ENCODE measurements around the gene MAPK1IP1L.
"Not testable (repeated sequence)": the region's sequence is repeated elsewhere in the genome, so short reads cannot be mapped to it uniquely, and the experiment has no call there.

The MAPK1IP1L gene

DNA sequence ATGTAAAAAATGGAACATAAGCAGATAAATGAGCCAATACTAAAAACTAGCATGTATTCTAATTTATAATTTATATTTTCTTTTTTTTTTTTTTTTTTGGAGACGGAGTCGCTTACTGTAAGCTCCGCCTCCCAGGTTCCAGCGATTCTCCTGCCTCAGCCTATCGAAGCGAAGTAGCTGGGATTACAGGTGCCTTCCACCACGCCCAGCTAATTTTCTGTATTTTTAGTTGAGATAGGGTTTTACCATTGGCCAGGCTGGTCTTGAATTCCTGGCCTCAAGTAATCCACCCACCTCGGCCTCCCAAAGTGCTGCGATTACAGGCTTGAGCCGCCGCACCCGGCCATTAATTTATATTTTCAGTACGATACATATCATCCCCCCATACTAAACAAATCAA is 2.7 kb downstream of the MAPK1IP1L start:
- no peak for DNase-seq (ENCODE audit: low read depth in 2 of 2, low spot score in 1 of 2)

DNA sequence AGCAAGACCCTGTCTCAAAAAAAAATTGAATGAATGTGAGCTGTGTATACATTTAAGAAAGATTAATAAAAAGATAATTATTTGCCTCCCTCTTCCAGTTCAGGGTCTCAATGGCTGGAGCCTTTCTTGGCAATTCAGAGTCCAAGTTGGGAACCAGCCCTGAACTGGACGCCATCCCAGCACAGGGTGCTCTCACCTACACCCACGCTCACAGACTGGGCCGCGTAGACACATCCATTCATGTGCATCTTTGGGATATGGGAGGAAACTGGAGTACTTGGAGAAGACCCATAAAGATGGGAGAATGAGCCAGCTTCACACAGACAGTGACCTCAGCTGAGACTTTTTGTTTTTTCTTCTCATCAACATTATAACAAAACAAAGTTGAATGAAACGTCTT is 6.5 kb downstream of the MAPK1IP1L start:
- DNase-seq (ENCODE audit: low read depth in 2 of 2, low spot score in 1 of 2): no peak

DNA sequence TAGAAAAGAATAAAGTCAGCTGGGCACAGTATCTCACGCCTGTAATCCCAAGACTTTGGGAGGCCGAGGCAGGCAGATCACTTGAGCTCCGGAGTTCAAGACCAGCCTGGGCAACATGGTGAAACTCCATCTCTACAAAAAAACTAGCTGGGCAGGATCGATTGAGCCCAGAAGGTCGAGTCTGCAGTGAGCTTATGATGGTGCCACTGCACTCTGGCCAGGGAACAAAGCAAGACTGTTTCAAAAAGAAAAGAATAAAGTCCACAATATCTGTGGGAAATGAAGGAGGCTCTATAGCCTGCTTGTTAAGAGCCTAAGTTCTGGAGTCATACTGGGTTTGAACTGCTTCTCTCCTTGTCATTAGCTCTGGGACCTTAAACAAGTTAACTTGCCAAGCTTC is 7.9 kb downstream of the MAPK1IP1L start:
- no peak for DNase-seq (ENCODE audit: low read depth in 2 of 2, low spot score in 1 of 2)

DNA sequence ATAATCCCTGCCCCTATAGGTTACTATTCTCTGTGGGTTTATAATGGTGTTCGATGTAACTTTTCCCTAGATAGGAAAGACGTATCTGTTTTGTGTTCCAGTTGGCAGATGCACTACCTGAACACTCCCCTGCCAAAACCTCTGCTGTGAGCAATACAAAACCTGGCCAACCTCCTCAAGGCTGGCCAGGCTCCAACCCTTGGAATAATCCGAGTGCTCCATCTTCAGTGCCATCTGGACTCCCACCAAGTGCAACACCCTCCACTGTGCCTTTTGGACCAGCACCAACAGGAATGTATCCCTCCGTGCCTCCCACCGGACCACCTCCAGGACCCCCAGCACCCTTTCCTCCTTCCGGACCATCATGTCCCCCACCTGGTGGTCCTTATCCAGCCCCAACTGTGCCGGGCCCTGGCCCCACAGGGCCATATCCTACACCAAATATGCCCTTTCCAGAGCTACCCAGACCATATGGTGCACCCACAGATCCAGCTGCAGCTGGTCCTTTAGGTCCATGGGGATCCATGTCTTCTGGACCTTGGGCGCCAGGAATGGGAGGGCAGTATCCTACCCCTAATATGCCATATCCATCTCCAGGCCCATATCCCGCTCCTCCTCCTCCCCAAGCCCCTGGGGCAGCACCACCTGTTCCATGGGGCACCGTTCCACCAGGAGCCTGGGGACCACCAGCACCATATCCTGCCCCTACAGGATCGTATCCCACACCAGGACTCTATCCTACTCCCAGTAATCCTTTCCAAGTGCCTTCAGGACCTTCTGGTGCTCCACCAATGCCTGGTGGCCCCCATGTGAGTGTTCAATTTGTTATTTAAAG is 11.3 kb downstream of the MAPK1IP1L start:
- DNase-seq (ENCODE audit: low read depth in 2 of 2, low spot score in 1 of 2): no peak

DNA sequence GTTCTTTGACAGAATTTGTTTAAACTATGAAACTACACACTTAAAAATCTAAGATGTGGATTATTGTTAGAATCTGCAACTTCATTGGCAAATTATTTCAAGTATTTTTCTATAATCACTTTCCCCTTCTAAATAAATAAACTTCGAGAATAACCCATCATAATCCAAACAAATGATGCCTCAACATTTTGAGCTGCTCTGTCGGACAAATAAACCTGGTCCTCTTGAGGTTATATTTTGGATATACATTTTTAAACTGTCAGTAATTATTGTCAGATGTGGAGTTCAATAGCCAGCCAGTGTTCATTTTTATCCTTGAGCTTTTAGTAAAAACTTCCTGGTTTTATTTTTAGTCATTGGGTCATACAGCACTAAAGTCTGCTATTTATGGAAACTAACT is 13.4 kb downstream of the MAPK1IP1L start:
- not testable (repeated sequence) for DNase-seq (ENCODE audit: low read depth in 2 of 2, low spot score in 1 of 2)

DNA sequence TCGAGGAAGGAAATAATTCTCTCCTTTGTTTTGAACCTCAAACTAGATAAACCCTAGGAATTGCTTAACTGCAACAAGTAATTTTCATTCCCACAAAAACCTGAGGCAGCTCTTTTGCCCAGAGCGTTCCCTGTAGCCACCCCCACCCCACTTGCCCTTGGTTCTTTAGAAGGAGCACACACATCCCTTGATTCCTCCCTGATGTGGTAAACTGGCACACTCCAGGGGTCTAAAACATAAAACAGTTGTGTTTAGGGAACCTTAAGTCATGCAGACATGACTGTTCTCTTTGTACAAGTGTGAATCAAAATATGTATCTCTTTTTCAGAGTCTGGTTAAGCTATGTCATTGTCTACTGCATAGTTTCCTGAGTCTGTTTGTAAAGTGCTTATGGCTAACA is 14.0 kb downstream of the MAPK1IP1L start:
- no peak for DNase-seq (ENCODE audit: low read depth in 2 of 2, low spot score in 1 of 2)

DNA sequence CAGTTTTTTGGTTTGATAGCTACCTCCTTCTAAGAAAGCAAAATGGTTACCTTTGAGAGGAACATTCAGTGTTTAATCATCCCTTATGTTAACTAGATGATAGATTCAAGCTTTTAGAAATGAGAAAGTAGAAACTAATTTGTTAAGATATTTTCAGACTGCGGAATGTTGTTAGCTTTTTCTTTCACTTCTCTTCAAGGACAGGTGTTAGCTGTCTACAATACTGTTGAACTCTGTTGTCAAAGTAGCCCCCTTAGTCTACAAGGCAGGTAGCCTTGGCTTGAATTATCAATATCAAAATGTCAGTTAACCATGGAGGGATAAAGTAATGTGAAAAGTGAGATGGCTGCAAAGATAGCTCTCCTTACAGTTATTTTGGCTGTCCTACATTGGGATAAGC is 14.8 kb downstream of the MAPK1IP1L start:
- DNase-seq (ENCODE audit: low read depth in 2 of 2, low spot score in 1 of 2): no peak

DNA sequence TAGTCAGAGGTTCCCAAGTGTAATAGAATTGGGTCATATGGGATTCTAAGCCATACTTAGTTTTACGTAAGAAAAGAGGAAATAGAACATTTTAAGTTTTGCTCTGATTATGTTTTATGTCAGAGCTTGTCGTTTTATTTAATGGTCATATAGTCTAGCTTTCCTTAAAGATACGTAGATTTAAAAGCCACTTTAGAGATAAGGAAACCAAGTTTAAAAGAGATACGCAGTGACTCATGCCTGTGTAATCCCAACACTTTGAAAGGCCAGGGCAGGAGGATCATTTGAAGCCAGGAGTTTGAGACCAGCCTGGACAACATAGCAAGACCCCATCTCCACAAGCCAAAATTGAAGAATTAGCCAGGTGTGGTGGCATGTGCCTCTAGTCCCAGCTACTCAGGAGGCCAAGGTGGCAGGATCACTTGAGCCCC is 19.5 kb downstream of the MAPK1IP1L start:
- no peak for DNase-seq (ENCODE audit: low read depth in 2 of 2, low spot score in 1 of 2)

DNA sequence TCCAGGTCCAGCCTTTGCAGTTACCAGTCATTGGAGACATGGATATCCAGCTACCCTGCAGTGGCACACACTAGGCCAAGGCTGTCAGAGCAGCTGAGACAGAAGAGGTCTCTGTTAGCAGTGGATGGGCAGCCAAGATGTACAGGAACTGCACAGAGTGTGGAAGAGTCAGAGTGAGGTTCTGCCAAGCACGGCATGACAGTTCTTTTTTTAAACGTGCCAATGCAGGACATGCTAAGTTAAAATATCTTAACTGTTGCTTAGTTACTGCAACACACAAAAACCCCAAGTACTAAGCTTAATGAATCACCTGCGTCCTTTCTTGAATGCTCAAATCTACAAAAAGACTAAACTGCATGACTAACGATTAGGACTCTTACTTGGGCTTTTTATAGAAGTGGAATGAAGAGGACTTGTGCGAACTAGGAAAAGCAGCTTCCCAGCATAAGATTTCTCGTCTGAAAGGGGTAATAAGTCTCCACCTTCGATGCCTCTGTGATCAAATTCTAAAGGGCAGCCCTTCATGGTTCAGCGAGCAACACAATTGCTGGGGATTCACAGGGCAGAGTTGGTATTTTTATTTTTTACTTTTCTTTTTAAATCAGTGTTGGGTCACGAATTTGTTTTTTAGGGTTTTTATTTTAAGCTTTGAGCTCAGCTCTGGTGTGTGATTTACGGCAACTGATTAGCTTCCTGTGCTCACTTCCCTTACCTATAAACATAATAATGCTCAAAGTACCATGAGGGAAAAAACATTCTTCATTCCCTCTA is 20.6 kb downstream of the MAPK1IP1L start:
- no peak for DNase-seq (ENCODE audit: low read depth in 2 of 2, low spot score in 1 of 2)

DNA sequence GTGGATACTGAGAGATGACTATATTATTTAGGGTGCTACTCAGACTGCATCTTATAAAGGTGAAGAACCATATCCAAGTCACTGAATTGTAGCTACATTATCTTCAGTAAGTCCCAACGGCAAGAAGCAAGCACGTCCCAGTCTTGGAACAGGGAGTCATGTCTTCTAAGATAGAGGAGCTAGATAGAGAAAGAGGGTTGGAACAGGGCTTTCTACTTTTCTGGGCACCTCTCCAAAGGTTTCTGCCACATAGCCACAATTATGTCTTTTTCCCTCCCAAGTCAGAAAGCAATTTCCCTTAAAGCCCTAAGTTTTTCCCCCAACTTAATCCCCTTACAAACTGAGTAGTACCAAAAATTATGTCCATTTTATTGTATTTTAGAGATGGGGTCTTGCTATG is 22.4 kb downstream of the MAPK1IP1L start:
- DNase-seq (ENCODE audit: low read depth in 2 of 2, low spot score in 1 of 2): no peak

DNA sequence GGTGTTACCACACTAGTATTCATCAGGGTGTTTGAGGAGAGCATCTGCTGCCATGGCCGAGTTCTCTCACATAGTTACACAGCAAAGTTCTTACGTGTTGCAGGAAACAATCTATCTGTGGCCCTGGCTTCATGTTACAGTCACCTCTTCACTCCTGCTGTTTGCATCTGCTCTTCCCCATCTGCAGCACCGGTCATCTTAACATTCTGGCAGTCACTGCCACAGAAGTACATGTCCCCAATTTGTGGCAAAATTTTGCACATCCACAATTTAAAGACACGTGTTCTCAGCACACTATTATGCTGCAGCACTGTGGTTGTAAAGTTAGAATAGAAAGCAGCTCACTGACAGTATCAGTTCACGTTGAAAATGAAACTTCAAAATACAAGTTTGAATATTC is 23.2 kb downstream of the MAPK1IP1L start:
- DNase-seq (ENCODE audit: low read depth in 2 of 2, low spot score in 1 of 2): no peak

DNA sequence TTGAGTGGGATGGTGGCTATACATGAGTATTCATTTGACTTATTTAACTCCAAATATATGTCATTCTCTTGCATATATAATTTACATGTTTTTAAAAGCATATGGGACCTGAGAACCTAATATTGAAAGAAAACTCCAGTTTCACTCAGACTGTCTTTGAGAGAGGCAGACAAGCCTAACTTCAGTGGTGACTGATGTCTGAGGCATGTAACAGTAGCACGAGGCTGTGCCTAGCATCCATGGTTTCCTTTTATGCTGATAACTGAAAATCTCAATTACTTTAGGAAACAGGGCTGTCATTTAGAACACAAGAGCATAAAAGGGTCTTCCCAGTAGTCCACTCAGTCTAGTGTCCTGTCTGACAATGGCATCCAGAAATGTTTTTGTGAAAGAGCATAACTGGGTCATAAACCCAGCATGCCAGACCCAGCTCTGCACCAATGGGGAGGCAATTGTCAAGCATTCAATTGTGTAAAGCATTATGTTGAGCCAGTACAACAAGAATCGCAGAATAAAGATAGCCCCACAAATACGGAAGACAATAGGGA is 24.3 kb downstream of the MAPK1IP1L start:
- DNase-seq (ENCODE audit: low read depth in 2 of 2, low spot score in 1 of 2): no peak

DNA sequence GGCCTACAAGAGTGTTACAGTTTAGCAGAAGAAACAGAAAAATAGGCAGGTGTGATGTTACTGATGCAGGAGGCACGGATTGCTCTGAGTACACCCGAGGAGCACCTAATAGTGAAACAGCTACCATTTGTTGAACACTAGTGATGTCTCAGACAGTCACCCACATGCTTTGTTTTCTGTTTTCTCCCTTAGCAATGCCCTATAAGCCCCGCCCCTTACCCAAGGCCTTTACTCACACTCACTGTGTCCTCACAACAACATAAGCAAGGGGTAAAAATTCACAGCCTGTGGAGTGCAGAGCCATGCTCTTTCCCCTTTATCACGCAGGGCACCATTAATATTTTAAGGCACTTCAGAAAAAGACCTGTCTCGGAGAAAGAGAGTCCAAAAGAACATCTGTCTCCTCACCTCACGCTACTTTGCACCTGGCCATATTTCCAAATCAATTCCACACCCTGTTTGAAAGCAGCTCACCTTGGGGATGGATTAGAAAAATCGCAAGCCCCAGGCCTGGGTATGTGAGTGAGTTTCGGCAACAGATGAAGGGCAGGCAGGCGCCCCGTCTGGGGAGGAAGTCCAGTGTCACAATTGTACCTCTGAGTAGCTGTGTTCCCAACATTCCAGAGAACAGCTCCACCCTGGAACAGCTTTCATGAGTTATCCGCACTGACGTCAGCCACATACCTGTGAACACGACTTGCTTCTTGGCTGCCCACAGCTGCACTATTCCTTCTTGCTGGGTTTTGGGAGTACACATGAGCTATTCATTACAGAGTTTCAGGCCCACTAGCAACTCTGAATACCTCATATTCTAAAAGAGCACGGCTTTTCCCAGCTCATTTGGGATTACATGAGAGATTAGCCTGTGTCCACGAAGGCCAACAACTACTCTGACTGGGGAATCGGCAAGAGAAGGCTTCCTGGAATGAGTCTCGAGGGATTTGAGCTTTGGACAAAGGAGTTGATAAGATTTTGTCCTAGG is 26.0 kb downstream of the MAPK1IP1L start:
- DNase-seq (ENCODE audit: low read depth in 2 of 2, low spot score in 1 of 2): no peak

DNA sequence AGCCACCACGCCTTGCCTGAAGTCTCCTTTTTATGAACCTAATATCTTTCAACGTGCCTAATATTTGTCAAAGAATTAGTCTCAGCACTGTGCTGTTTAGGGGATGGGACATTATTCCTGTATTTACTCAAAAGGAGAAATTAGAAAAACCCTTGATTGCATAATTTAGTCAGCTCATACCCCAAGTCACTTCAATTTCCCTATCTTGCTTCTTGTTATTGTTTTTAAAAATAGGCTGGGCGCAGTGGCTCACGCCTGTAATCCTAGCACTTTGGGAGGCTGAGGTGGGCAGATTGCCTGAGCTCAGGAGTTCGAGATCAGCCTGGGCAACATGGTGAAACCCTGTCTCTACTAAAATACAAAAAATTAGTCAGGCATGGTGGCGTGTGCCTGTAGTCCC is 28.5 kb downstream of the MAPK1IP1L start:
- DNase-seq (ENCODE audit: low read depth in 2 of 2, low spot score in 1 of 2): not testable (repeated sequence)

DNA sequence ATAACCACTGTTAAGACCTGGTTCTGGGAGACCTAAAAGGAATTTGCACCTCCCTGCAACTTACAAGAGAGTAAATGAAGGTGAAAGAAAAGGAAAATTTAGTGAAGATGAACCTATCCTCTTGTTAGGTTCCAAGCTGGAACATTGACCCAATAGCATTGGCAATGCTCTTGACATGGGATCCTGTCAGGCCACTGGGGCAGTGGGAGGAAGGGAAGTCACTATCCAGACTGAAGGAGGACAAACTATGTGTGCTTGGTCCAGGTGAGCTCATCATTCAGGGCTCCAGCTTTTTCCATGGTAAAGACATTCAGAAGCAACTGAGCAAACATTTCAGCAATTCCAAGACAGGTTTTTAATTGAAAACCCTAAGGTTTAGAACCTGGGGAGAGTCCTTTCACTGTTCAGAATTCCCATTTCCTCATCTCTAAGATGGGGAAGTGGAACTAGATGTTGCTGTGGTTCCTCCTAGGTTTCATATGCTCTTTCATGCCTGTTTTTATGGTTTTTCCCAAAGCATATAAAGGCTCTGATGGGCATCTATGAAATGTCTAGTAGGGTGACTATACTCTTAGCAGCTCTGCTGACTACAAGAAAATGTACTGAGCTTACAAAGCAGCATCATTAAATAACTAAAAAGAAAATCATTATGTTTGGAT is 33.1 kb downstream of the MAPK1IP1L start:
- DNase-seq (ENCODE audit: low read depth in 2 of 2, low spot score in 1 of 2): no peak

DNA sequence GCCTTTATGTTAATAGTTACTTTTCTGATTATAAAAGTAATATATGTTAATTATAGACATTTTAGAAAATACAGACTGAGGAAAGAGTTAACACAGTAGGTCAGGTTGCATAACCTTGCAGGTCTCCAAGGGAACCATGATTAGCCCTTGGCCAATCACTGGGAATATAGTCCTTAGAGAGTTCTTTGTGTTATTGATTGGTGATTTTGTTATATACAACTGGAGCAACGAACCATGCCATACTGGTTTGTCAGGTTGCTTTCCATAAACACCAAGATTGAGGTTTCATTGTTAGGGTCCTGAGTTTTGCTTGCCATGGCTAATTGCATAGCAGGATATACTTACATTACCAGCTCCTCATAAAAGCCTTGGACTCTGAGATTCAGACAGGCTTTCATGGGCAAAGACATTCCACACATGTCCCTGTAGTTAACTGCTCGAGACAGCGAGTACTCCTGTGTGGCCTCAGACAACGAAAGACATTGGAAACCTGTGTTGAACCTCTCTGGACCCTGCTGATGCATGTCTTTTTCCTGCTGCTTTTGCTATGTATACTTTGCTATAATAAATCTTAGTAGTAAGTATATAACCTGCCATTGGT is 33.7 kb downstream of the MAPK1IP1L start:
- no peak for DNase-seq (ENCODE audit: low read depth in 2 of 2, low spot score in 1 of 2)

DNA sequence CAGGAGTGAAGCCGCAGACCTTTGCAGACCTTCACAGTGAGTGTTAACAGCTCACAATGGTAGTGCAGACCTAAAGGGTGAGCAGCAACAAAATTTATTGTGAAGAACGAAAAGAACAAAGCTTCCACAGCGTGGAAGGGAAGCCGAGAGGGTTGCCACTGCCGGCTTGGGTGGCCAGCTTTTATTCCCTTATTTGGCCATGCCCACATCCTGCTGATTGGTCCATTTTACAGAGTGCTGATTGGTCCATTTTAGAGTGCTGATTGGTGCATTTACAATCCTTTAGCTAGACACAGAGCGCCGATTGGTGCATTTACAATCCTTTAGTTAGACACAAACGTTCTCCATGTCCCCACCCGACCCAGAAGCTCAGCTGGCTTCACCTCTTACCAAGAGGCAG is 35.5 kb downstream of the MAPK1IP1L start:
- no peak for DNase-seq (ENCODE audit: low read depth in 2 of 2, low spot score in 1 of 2)

DNA sequence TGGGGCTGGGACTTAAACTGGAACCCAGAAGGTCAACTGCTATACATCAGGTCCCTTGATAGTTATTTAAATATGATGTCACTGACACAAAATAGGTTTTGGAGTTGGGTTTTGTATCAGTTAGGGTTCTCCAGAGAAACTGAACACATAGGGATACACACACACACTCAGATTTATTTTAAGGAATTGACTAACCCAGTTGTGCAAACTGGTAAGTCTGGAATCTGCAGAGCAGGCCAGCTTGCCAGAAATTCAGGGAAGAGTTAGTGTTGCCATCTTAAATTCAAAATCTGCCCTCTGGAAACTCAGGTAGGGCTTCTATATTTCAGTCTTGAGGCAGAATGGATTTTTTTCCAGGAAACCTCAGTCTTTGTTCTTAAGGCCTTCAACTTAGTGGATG is 36.9 kb downstream of the MAPK1IP1L start:
- no peak for DNase-seq (ENCODE audit: low read depth in 2 of 2, low spot score in 1 of 2)

DNA sequence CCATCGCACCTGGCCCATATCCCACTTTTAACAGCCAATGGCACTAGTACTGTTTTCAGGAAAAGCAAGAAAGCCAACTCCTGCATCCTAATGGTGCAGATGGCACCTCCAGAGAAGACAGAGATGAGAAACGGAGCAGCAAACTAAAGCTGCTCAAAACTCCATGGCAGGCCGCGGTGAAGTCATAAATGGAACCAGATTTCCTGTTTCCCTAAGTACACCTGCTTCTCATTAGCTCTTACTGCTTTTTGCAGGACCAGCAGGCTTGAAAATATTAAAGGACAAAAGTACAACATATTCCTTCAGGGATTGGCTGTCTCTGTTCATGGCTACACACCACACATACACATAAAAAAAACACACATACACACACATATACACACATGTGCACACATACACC is 40.9 kb downstream of the MAPK1IP1L start:
- no peak for DNase-seq (ENCODE audit: low read depth in 2 of 2, low spot score in 1 of 2)

All from stimulated activated CD8-positive, alpha-beta memory T cell treated with anti-CD3 and anti-CD28 coated beads, Interleukin-4, amount 100 ng/mL, for 4 hours (primary cell).